GM23248 (cell line): Measurements from ENCODE around the gene MATN4. TPM values are rescaled to one million over a fixed set of nuclear protein-coding genes. Genes with fewer than 3 reads are reported as not detected.

Source experiments
- DNase-seq: peaks from one replicate; pipeline ENCODE4 v3.0.0-alpha.2; 2015
- H2AFZ ChIP-seq: fragments of 200-600 bp; sonication (generic); 2 replicates; pipeline ENCODE4 v1.6.1; 2016; ENCODE audit warnings: antibody characterized with exemption
- H3F3A ChIP-seq: fragments of 200-600 bp; sonication (generic); 2 replicates; pipeline ENCODE4 v1.6.1; 2016; ENCODE audit warnings: mild to moderate bottlenecking, antibody characterized with exemption, mixed run types; ENCODE audit not compliant: insufficient read depth
- H3K27ac ChIP-seq: fragments of 200-600 bp; sonication (generic); 2 replicates; pipeline ENCODE4 v1.5.1; 2016; ENCODE audit warnings: mild to moderate bottlenecking
- H3K27me3 ChIP-seq: fragments of 200-600 bp; sonication (generic); replicated peaks from 2 replicates; pipeline ENCODE4 v1.6.1; 2016; ENCODE audit warnings: mild to moderate bottlenecking; ENCODE audit not compliant: insufficient read depth
- H3K36me3 ChIP-seq: fragments of 200-600 bp; sonication (generic); 2 replicates; pipeline ENCODE4 v1.6.1; 2016; ENCODE audit warnings: low read depth, mild to moderate bottlenecking
- H3K4me1 ChIP-seq: fragments of 200-600 bp; sonication (generic); 2 replicates; pipeline ENCODE4 v1.6.1; 2016; ENCODE audit warnings: mild to moderate bottlenecking; ENCODE audit not compliant: insufficient read depth
- H3K4me2 ChIP-seq: fragments of 200-600 bp; sonication (generic); one replicate; pipeline ENCODE4 v1.6.1; 2016; ENCODE audit warnings: mild to moderate bottlenecking; ENCODE audit not compliant: unreplicated experiment
- H3K4me3 ChIP-seq: fragments of 200-600 bp; sonication (generic); 2 replicates; pipeline ENCODE4 v1.5.1; 2016; ENCODE audit warnings: mild to moderate bottlenecking
- H3K79me2 ChIP-seq: fragments of 200-600 bp; sonication (generic); 2 replicates; pipeline ENCODE4 v1.6.1; 2016; ENCODE audit warnings: mild to moderate bottlenecking; ENCODE audit not compliant: insufficient read depth
- H3K9ac ChIP-seq: fragments of 200-600 bp; sonication (generic); 2 replicates; pipeline ENCODE4 v1.6.1; 2016; ENCODE audit warnings: mild to moderate bottlenecking
- H3K9me2 ChIP-seq: fragments of 200-600 bp; sonication (generic); 2 replicates; pipeline ENCODE4 v1.6.1; 2016; ENCODE audit warnings: mixed run types, mild to moderate bottlenecking, moderate library complexity; ENCODE audit not compliant: insufficient read depth
- H3K9me3 ChIP-seq: fragments of 200-600 bp; sonication (generic); one replicate; pipeline ENCODE4 v1.6.1; 2017; ENCODE audit warnings: low read depth
- H4K20me1 ChIP-seq: fragments of 200-600 bp; sonication (generic); 2 replicates; pipeline ENCODE4 v1.6.0; 2016; ENCODE audit not compliant: insufficient read depth
- EZH2 ChIP-seq: fragments of 200-600 bp; sonication (generic); IDR thresholded peaks from 2 replicates; pipeline ENCODE4 v1.6.1; 2018; ENCODE audit warnings: antibody characterized with exemption, mild to moderate bottlenecking; ENCODE audit not compliant: insufficient read depth, poor library complexity, severe bottlenecking
- EZH2phosphoT487 ChIP-seq: fragments of 200-600 bp; sonication (generic); IDR thresholded peaks from 2 replicates; pipeline ENCODE4 v1.6.1; 2018; ENCODE audit warnings: antibody characterized with exemption, moderate library complexity, mild to moderate bottlenecking, low read depth; ENCODE audit not compliant: insufficient read depth
- WGBS, 2 experiments: methylation state at CpG; one replicate each; pipeline ENCODE4 v1.1.6; 2015 to 2017; ENCODE audit warnings: low lambda C conversion rate in 2 of 2, low coverage in 1 of 2; ENCODE audit errors: missing lambda C conversion rate in 2 of 2; 5-methylcytosine and 5-hydroxymethylcytosine counted together
- in situ Hi-C: fragments of 300-500 bp; cut with MboI; formaldehyde crosslinking; loops from 2 replicates; pipeline ENCODE4 v1.15.0; 2020
- polyA plus RNA-seq: library from polyadenylated mRNA; unstranded; fragments of >200 nt; fragmentation: Nextera tagmentation; extraction: Ambion mirVana; gene quantifications from 2 replicates; pipeline ENCODE4 v1.2.1, GENCODE V29; 2016
- total RNA-seq: library from RNA; depleted of rRNA; stranded (reverse); fragments of >200 nt; shearing (Covaris generic); gene quantifications from 2 replicates; pipeline ENCODE4 v1.2.3, GENCODE V29; 2014

MATN4 gene
- total and polyA plus RNA-seq, 2 experiments from 2014 or later = not detected

- H3K27ac ChIP-seq = peak overlapping the region; percentile 99
- H3K4me2 ChIP-seq = peak overlapping the region; percentile 98
- peaks cover 81% of the 10 kb centered on the region for H3K79me2 ChIP-seq
- no peak for DNase-seq
- no peaks in the 10 kb centered on the region for H3K27me3 ChIP-seq
- in situ Hi-C loops = no loop called here
- H4K20me1 ChIP-seq = no peaks in the 10 kb centered on the region
- no peaks in the 10 kb centered on the region for H3K9me2 ChIP-seq
- H3K9ac ChIP-seq = peak overlapping the region; percentile 100
- peak overlapping the region; percentile 99 for H3K4me3 ChIP-seq
- peaks cover 94% of the 10 kb centered on the region for H3F3A ChIP-seq
- peaks cover 79% of the 10 kb centered on the region for H3K4me1 ChIP-seq
- TF ChIP-seq EZH2phosphoT487 (no peak), EZH2 (no peak)
- 75 to 76% methylated on average over 3 of the region's 3 CpGs for WGBS, 2 experiments
- no peaks in the 10 kb centered on the region for H3K9me3 ChIP-seq
- H2AFZ ChIP-seq = no peak overlapping the region
- peaks cover 36% of the 10 kb centered on the region; the same call in 1 of the 2 replicates for H3K36me3 ChIP-seq
Measured at GRCh38 chr20:45341579-45341938, 33.5 kb upstream of the MATN4 start.

GRCh38 chr20:45340951-45341350, 32.9 kb upstream of the MATN4 start:
- Histone ChIP-seq H3K9me2 (no peaks in the 10 kb centered on the region), H3K27ac (peak overlapping the region; percentile 99), H4K20me1 (no peaks in the 10 kb centered on the region), H3K9me3 (no peaks in the 10 kb centered on the region), H3K9ac (peak overlapping the region; percentile 100), H3K27me3 (no peaks in the 10 kb centered on the region), H3K4me1 (peaks cover 84% of the 10 kb centered on the region), H3F3A (peaks cover 92% of the 10 kb centered on the region), H3K36me3 (peaks cover 37% of the 10 kb centered on the region; the same call in 1 of the 2 replicates), H3K4me3 (no peak overlapping the region), H3K79me2 (peaks cover 78% of the 10 kb centered on the region), H2AFZ (no peak overlapping the region), H3K4me2 (peak overlapping the region; percentile 98)
- in situ Hi-C loops = no loop called here
- TF ChIP-seq EZH2phosphoT487 (no peak), EZH2 (no peak)
- 88 to 89% methylated on average over 1 of the region's 1 CpG for WGBS, 2 experiments
- DNase-seq = no peak

DNA sequence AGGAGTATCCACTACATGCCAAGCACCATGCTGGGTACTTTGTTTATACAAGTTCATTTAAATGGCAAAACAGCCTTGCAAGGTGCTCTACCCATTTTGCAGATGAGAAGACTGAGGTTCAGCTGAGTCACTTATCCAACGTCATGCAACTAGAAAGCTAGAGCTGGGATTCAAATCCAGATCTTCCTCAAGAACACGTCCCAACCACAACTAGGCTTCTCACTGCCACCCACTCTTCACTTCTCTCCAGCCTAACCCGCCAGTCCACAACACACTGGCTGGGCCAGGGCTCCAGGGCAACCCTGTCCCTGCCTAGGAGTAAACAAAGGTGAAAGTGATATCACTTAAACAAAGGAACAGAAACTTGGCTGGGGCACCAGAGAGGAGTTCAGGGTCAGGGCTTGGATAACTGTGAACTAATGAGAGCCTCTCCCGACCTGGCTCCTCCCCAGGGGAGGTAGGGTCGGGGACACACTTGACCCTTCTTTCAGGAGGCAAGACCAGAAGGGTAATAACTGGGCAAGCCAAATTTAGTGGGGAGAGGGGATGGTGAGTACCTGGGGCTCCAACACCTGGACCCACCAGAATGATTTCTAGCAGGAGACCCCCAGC, 32.2 kb upstream of the MATN4 start:
- H3K27me3 ChIP-seq = no peaks in the 10 kb centered on the region
- DNase-seq = no peak
- peaks cover 44% of the 10 kb centered on the region; the same call in 1 of the 2 replicates for H3K36me3 ChIP-seq
- H3K4me3 ChIP-seq = no peak overlapping the region
- peak overlapping the region; percentile 100 for H3K9ac ChIP-seq
- H3K9me3 ChIP-seq = no peaks in the 10 kb centered on the region
- peaks cover 92% of the 10 kb centered on the region for H3F3A ChIP-seq
- TF ChIP-seq EZH2 (no peak), EZH2phosphoT487 (no peak)
- H3K79me2 ChIP-seq = peaks cover 78% of the 10 kb centered on the region
- 92 to 100% methylated on average over 5 of the region's 5 CpGs for WGBS, 2 experiments
- no peaks in the 10 kb centered on the region for H4K20me1 ChIP-seq
- peaks cover 89% of the 10 kb centered on the region for H3K4me1 ChIP-seq
- peak overlapping the region; percentile 99 for H3K27ac ChIP-seq
- in situ Hi-C loops = no loop called here
- no peaks in the 10 kb centered on the region for H3K9me2 ChIP-seq
- H2AFZ ChIP-seq = no peak overlapping the region
- no peak overlapping the region for H3K4me2 ChIP-seq

GRCh38 chr20:45339799-45340198, 31.7 kb upstream of the MATN4 start:
- TF ChIP-seq EZH2phosphoT487 = no peak
- no peak for TF ChIP-seq EZH2
- DNase-seq = no peak
- Histone ChIP-seq H3K9me3 (no peaks in the 10 kb centered on the region), H3K4me1 (peaks cover 88% of the 10 kb centered on the region), H3K4me3 (no peak overlapping the region), H4K20me1 (no peaks in the 10 kb centered on the region), H2AFZ (no peak overlapping the region), H3K4me2 (no peak overlapping the region), H3F3A (peaks cover 92% of the 10 kb centered on the region), H3K27me3 (no peaks in the 10 kb centered on the region), H3K9me2 (no peaks in the 10 kb centered on the region), H3K9ac (peak overlapping the region; percentile 81; the same call in 1 of the 2 replicates), H3K27ac (peak overlapping the region; percentile 99), H3K79me2 (peaks cover 78% of the 10 kb centered on the region), H3K36me3 (peaks cover 45% of the 10 kb centered on the region; the same call in 1 of the 2 replicates)
- WGBS, 2 experiments = 89 to 100% methylated on average over 2 of the region's 2 CpGs
- in situ Hi-C loops = no loop called here

GRCh38 chr20:45339084-45339483, 31.0 kb upstream of the MATN4 start:
- WGBS, 2 experiments = 98 to 100% methylated on average over 6 of the region's 6 CpGs
- no peak for TF ChIP-seq EZH2phosphoT487
- TF ChIP-seq EZH2 = no peak
- peaks cover 91% of the 10 kb centered on the region for H3F3A ChIP-seq
- H3K9ac ChIP-seq = peak overlapping the region; percentile 81
- H4K20me1 ChIP-seq = no peaks in the 10 kb centered on the region
- H3K4me3 ChIP-seq = no peak overlapping the region
- no peak overlapping the region for H2AFZ ChIP-seq
- H3K27ac ChIP-seq = peak overlapping the region; percentile 99
- no peaks in the 10 kb centered on the region for H3K9me3 ChIP-seq
- no peaks in the 10 kb centered on the region for H3K27me3 ChIP-seq
- peak overlapping the region; percentile 59 for H3K4me2 ChIP-seq
- peaks cover 84% of the 10 kb centered on the region for H3K4me1 ChIP-seq
- DNase-seq = no peak
- in situ Hi-C loops = no loop called here
- peaks cover 78% of the 10 kb centered on the region for H3K79me2 ChIP-seq
- H3K36me3 ChIP-seq = peaks cover 46% of the 10 kb centered on the region
- no peaks in the 10 kb centered on the region for H3K9me2 ChIP-seq
